ENCODE results near the gene GAGE12J.
"Not testable (repeated sequence)": the region's sequence is repeated elsewhere in the genome, so short reads cannot be mapped to it uniquely, and the experiment has no call there.

Gene GAGE12J

GRCh38 chrX:49310371-49310770 is 11.5 kb upstream of the GAGE12J start:
- no peaks in the 10 kb centered on the region for H3K4me1 ChIP-seq (ENCODE audit: control insufficient read depth, insufficient read depth, low read length, poor library complexity, severe bottlenecking)
- H3K36me3 ChIP-seq (ENCODE audit: control insufficient read depth, insufficient read depth, low read length): no peaks in the 10 kb centered on the region
- no peaks in the 10 kb centered on the region for H3K9me3 ChIP-seq (ENCODE audit: control insufficient read depth, low read length)
- H3K27ac ChIP-seq (ENCODE audit: low read depth, low read length, severe bottlenecking): no peak overlapping the region
- no peak overlapping the region for H3K4me3 ChIP-seq (ENCODE audit: extremely low read depth, insufficient read depth, low read length, poor library complexity, severe bottlenecking)
- WGBS, 2 experiments (ENCODE audit: insufficient coverage in 2 of 2): 35 to 56% methylated on average over 3 to 6 of the region's 18 CpGs

DNA sequence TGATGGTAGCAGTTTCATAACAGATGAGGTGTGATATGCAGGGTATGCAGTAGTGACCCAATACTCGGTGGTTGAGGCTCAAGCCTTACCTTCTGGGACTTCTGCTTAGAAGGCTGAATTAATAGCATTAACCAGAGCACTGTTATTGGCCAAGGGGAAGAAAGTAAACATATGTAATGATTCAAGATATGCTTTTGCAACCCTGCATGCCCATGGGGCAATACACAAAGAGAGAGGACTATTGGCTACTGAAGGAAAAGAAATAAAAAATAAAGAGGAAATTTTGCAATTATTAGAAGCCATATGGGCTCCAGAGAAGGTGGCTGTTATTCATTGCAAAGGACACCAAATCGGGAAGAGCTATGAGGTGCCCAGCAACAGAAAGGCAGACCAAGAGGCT is 9.7 kb upstream of the GAGE12J start:
- H3K9me3 ChIP-seq (ENCODE audit: control insufficient read depth, low read length): no peaks in the 10 kb centered on the region
- WGBS, 2 experiments (ENCODE audit: insufficient coverage in 2 of 2): 44% methylated on average over 1 of the region's 2 CpGs; no CpG with 5 or more reads in 1 of the 2 experiments
- no peaks in the 10 kb centered on the region for H3K36me3 ChIP-seq (ENCODE audit: control insufficient read depth, insufficient read depth, low read length)
- no peak overlapping the region for H3K4me3 ChIP-seq (ENCODE audit: extremely low read depth, insufficient read depth, low read length, poor library complexity, severe bottlenecking)
- no peak overlapping the region for H3K27ac ChIP-seq (ENCODE audit: low read depth, low read length, severe bottlenecking)
- no peaks in the 10 kb centered on the region for H3K4me1 ChIP-seq (ENCODE audit: control insufficient read depth, insufficient read depth, low read length, poor library complexity, severe bottlenecking)

- no peaks in the 10 kb centered on the region for H3K9me3 ChIP-seq (ENCODE audit: control insufficient read depth, low read length)
- no peaks in the 10 kb centered on the region for H3K36me3 ChIP-seq (ENCODE audit: control insufficient read depth, insufficient read depth, low read length)
- no peaks in the 10 kb centered on the region for H3K4me1 ChIP-seq (ENCODE audit: control insufficient read depth, insufficient read depth, low read length, poor library complexity, severe bottlenecking)
- WGBS, 2 experiments (ENCODE audit: insufficient coverage in 2 of 2): 100% methylated on average over 2 of the region's 4 CpGs
- no peak overlapping the region for H3K4me3 ChIP-seq (ENCODE audit: extremely low read depth, insufficient read depth, low read length, poor library complexity, severe bottlenecking)
- no peak overlapping the region for H3K27ac ChIP-seq (ENCODE audit: low read depth, low read length, severe bottlenecking)
Observed at GRCh38 chrX:49316085-49316484, 5.8 kb upstream of the GAGE12J start.

- WGBS, 2 experiments (ENCODE audit: insufficient coverage in 2 of 2): no CpG with 5 or more reads among the region's 27 CpGs
Observed at GRCh38 chrX:49322266-49322665, 429 bp downstream of the GAGE12J start.

DNA sequence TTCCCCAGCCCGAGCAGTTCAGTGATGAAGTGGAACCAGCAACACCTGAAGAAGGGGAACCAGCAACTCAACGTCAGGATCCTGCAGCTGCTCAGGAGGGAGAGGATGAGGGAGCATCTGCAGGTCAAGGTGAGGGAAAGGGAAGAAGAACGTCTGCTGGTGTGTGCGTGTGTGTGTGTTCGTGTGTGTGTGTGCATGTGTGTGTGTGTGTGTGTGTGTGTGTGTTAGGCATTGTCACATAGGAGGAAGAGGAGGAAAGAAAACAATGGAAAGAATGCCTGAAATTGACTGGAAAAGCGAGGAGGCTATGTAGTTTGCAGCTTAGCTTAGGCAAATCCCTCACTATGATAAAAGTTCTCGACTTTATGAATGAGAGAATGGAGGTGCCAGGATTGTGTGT is 1.9 kb downstream of the GAGE12J start:
- H3K4me3 ChIP-seq (ENCODE audit: extremely low read depth, insufficient read depth, low read length, poor library complexity, severe bottlenecking); H3K4me1 ChIP-seq (ENCODE audit: control insufficient read depth, insufficient read depth, low read length, poor library complexity, severe bottlenecking); H3K9me3 ChIP-seq (ENCODE audit: control insufficient read depth, low read length); H3K27ac ChIP-seq (ENCODE audit: low read depth, low read length, severe bottlenecking); H3K36me3 ChIP-seq (ENCODE audit: control insufficient read depth, insufficient read depth, low read length): not testable (repeated sequence)
- WGBS, 2 experiments (ENCODE audit: insufficient coverage in 2 of 2): no CpG with 5 or more reads among the region's 7 CpGs

More at GRCh38 chrX:49322266-49322665, 429 bp downstream of the GAGE12J start:
- H3K36me3 ChIP-seq (ENCODE audit: control insufficient read depth, insufficient read depth, low read length); H3K27ac ChIP-seq (ENCODE audit: low read depth, low read length, severe bottlenecking); H3K4me3 ChIP-seq (ENCODE audit: extremely low read depth, insufficient read depth, low read length, poor library complexity, severe bottlenecking); H3K4me1 ChIP-seq (ENCODE audit: control insufficient read depth, insufficient read depth, low read length, poor library complexity, severe bottlenecking); H3K9me3 ChIP-seq (ENCODE audit: control insufficient read depth, low read length): not testable (repeated sequence)

DNA sequence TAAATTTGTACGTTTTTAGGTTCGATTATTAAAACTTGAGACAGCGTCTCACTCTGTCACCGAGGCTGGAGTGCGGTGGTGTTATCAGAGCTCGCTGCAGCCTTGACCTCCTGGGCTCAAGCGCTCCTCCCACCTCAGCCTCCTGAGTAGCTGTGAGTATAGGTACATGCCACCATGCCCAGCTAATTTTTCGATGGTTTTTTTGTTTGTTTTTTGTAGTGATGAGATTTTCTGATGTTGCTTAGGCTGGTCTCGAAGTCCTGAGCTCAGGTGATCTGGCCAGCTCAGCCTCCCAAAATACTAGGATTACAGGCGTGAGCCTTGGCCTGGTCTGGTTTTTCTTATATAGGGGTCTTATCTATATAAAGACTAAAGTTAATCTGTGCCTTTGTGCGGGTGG is 8.6 kb downstream of the GAGE12J start:
- H3K4me3 ChIP-seq (ENCODE audit: extremely low read depth, insufficient read depth, low read length, poor library complexity, severe bottlenecking); H3K9me3 ChIP-seq (ENCODE audit: control insufficient read depth, low read length); H3K27ac ChIP-seq (ENCODE audit: low read depth, low read length, severe bottlenecking); H3K4me1 ChIP-seq (ENCODE audit: control insufficient read depth, insufficient read depth, low read length, poor library complexity, severe bottlenecking); H3K36me3 ChIP-seq (ENCODE audit: control insufficient read depth, insufficient read depth, low read length): not testable (repeated sequence)
- no CpG with 5 or more reads among the region's 11 CpGs for WGBS, 2 experiments (ENCODE audit: insufficient coverage in 2 of 2)

- not testable (repeated sequence) for H3K4me3 ChIP-seq (ENCODE audit: extremely low read depth, insufficient read depth, low read length, poor library complexity, severe bottlenecking); H3K9me3 ChIP-seq (ENCODE audit: control insufficient read depth, low read length); H3K27ac ChIP-seq (ENCODE audit: low read depth, low read length, severe bottlenecking); H3K36me3 ChIP-seq (ENCODE audit: control insufficient read depth, insufficient read depth, low read length); H3K4me1 ChIP-seq (ENCODE audit: control insufficient read depth, insufficient read depth, low read length, poor library complexity, severe bottlenecking)
- no CpG with 5 or more reads among the region's 16 CpGs for WGBS, 2 experiments (ENCODE audit: insufficient coverage in 2 of 2)
Observed at GRCh38 chrX:49331282-49331681, 9.4 kb downstream of the GAGE12J start, which contains the start of gene GAGE13. Gene GAGE13, plus strand, starts transcription at chrX:49331582. Its CDS starts 1,156 bp downstream, at chrX:49332738.

GRCh38 chrX:49331841-49332240 is 10.0 kb downstream of the GAGE12J start:
- not testable (repeated sequence) for H3K4me3 ChIP-seq (ENCODE audit: extremely low read depth, insufficient read depth, low read length, poor library complexity, severe bottlenecking); H3K36me3 ChIP-seq (ENCODE audit: control insufficient read depth, insufficient read depth, low read length); H3K4me1 ChIP-seq (ENCODE audit: control insufficient read depth, insufficient read depth, low read length, poor library complexity, severe bottlenecking); H3K27ac ChIP-seq (ENCODE audit: low read depth, low read length, severe bottlenecking); H3K9me3 ChIP-seq (ENCODE audit: control insufficient read depth, low read length)
- WGBS, 2 experiments (ENCODE audit: insufficient coverage in 2 of 2): no CpG with 5 or more reads among the region's 26 CpGs

DNA sequence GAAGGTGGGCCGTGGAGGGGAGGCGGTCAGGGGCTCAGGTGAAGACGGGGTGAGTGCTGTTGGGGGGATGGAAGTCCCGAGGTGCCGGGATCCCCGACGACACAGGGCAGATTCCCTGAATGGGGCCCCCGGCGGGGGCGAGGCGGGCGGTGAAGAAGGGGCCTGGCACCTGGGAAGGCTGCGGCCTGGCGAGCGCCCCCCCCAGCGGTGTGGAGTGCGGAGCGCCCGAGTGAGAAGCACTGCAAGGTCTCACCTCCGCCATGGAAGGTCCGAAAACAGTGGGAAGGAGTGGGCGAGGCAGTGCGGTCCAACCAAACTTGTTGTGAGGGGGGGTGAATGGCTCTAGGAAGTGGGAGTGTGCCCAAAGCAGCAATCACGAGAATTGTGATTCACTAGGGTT is 19.6 kb downstream of the GAGE12J start:
- H3K36me3 ChIP-seq (ENCODE audit: control insufficient read depth, insufficient read depth, low read length); H3K27ac ChIP-seq (ENCODE audit: low read depth, low read length, severe bottlenecking); H3K9me3 ChIP-seq (ENCODE audit: control insufficient read depth, low read length); H3K4me1 ChIP-seq (ENCODE audit: control insufficient read depth, insufficient read depth, low read length, poor library complexity, severe bottlenecking); H3K4me3 ChIP-seq (ENCODE audit: extremely low read depth, insufficient read depth, low read length, poor library complexity, severe bottlenecking): not testable (repeated sequence)
- WGBS, 2 experiments (ENCODE audit: insufficient coverage in 2 of 2): no CpG with 5 or more reads among the region's 24 CpGs

- no CpG with 5 or more reads among the region's 15 CpGs for WGBS, 2 experiments (ENCODE audit: insufficient coverage in 2 of 2)
- not testable (repeated sequence) for H3K9me3 ChIP-seq (ENCODE audit: control insufficient read depth, low read length); H3K36me3 ChIP-seq (ENCODE audit: control insufficient read depth, insufficient read depth, low read length); H3K4me1 ChIP-seq (ENCODE audit: control insufficient read depth, insufficient read depth, low read length, poor library complexity, severe bottlenecking); H3K27ac ChIP-seq (ENCODE audit: low read depth, low read length, severe bottlenecking); H3K4me3 ChIP-seq (ENCODE audit: extremely low read depth, insufficient read depth, low read length, poor library complexity, severe bottlenecking)
Observed at GRCh38 chrX:49344496-49345175, 22.8 kb downstream of the GAGE12J start.

- not testable (repeated sequence) for H3K27ac ChIP-seq (ENCODE audit: low read depth, low read length, severe bottlenecking); H3K4me1 ChIP-seq (ENCODE audit: control insufficient read depth, insufficient read depth, low read length, poor library complexity, severe bottlenecking); H3K9me3 ChIP-seq (ENCODE audit: control insufficient read depth, low read length); H3K4me3 ChIP-seq (ENCODE audit: extremely low read depth, insufficient read depth, low read length, poor library complexity, severe bottlenecking); H3K36me3 ChIP-seq (ENCODE audit: control insufficient read depth, insufficient read depth, low read length)
- no CpG with 5 or more reads among the region's 10 CpGs for WGBS, 2 experiments (ENCODE audit: insufficient coverage in 2 of 2)
Observed at GRCh38 chrX:49345402-49345801, 23.6 kb downstream of the GAGE12J start.
